Testis (tissue), 2 donors: Measurements from ENCODE around the gene ARHGAP12.

ENCODE experiments used
- CTCF ChIP-seq, 3 experiments: fragments of 450-650 bp in 2 of 3; fragments of 200-600 bp in 1 of 3; sonication (generic) in 1 of 3; IDR thresholded peaks; one replicate each; pipeline ENCODE4 v1.5.1; 2016 to 2019; ENCODE audit warnings: antibody characterized with exemption in 3 of 3, mild to moderate bottlenecking in 2 of 3, moderate library complexity in 1 of 3
- POLR2A ChIP-seq: fragments of 450-650 bp; IDR thresholded peaks from one replicate; pipeline ENCODE4 v1.6.1; 2017; ENCODE audit warnings: antibody characterized with exemption, mild to moderate bottlenecking, moderate library complexity

- TF ChIP-seq CTCF (IDR thresholded peaks at IDR 0.05) (no peak), POLR2A (no peak)
Measured at GRCh38 chr10:31897506-31897905, 31.1 kb downstream of the ARHGAP12 start.
